Measurements from ENCODE around the gene SPNS1.

DNA sequence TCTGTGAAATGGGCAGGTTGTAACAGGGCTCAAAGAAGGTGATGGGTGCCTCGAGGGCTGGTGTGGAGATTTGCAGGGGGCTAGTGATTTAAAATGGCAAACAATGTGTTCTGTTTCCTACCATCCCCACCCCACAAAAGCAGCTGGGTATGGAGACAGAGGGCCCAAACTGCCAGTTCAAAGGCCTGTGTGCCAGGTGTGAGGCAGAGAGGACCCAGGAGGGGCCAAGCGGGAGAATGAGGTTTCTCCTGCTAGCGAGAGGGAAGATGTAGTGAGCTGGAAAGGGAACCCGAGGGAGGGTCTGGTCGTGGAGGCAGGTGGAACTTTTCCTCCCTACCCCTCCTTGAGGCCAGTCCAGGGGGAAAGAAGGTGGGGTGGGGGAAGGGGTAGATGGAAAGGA is 49.7 kb downstream of the SPNS1 start:
- TF ChIP-seq RCOR1 (IDR thresholded peaks at IDR 0.05; ENCODE audit: low read depth, low read length) (no peak), ZC3H11A (IDR thresholded peaks at IDR 0.05) (no peak), REST (IDR thresholded peaks at IDR 0.05) (no peak), CTCF (IDR thresholded peaks at IDR 0.05) (no peak), RFX5 (IDR thresholded peaks at IDR 0.05) (no peak), SREBF2 (IDR thresholded peaks at IDR 0.05) (no peak), EP300 (IDR thresholded peaks at IDR 0.05) (no peak), NR3C1 (IDR thresholded peaks at IDR 0.05) (no peak), CEBPB (IDR thresholded peaks at IDR 0.05) (no peak), RAD21 (conservative IDR thresholded peaks at IDR 0.05 in 1 of 2, IDR thresholded peaks at IDR 0.05 in 1 of 2) (no peak), PBX3 (IDR thresholded peaks at IDR 0.05) (no peak)
- TF ChIP-seq, protein P1, sequence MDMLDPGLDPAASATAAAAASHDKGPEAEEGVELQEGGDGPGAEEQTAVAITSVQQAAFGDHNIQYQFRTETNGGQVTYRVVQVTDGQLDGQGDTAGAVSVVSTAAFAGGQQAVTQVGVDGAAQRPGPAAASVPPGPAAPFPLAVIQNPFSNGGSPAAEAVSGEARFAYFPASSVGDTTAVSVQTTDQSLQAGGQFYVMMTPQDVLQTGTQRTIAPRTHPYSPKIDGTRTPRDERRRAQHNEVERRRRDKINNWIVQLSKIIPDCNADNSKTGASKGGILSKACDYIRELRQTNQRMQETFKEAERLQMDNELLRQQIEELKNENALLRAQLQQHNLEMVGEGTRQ (IDR thresholded peaks at IDR 0.05): no peak

Measured in A549 (cell line).